Activated B cell treated with CpG ODN at 0.5 μM for 24 hours (primary cell): ENCODE data around the gene RIPOR3. TPM values are rescaled to one million over a fixed set of nuclear protein-coding genes. Genes with fewer than 3 reads are reported as not detected.

Source experiments
- ATAC-seq: fragments of 200-7000 bp; cut with Tn5 transposase; one replicate; pipeline ENCODE4 v1.10.0; 2021; ENCODE audit warnings: low read depth, mild to moderate bottlenecking, moderate library complexity
- CTCF ChIA-PET: fragments of 350-600 bp; sonication (Branson Sonifier 250); formaldehyde crosslinking; loops from one replicate; lab custom pipeline; 2021; ENCODE audit warnings: antibody characterized with exemption; lab: Charles Lee
- POLR2A ChIA-PET: fragments of 350-600 bp; sonication (Branson Sonifier 250); formaldehyde crosslinking; loops from one replicate; lab custom pipeline; 2021; ENCODE audit warnings: antibody characterized with exemption; lab: Charles Lee
- DNase-seq: peaks from one replicate; pipeline ENCODE4 v3.0.0; 2022
- H3K27ac Mint-ChIP-seq: one replicate; pipeline ENCODE4 v1.8.0; 2020; ENCODE audit warnings: mixed read lengths
- H3K27me3 Mint-ChIP-seq: one replicate; pipeline ENCODE4 v1.8.0; 2021; ENCODE audit warnings: mixed read lengths
- H3K36me3 Mint-ChIP-seq: one replicate; pipeline ENCODE4 v1.8.0; 2021; ENCODE audit warnings: low read depth, mixed read lengths
- H3K4me1 Mint-ChIP-seq: one replicate; pipeline ENCODE4 v1.8.0; 2021; ENCODE audit warnings: mixed read lengths
- H3K4me3 Mint-ChIP-seq: one replicate; pipeline ENCODE4 v1.8.0; 2020; ENCODE audit warnings: mild to moderate bottlenecking, mixed read lengths
- H3K9me3 Mint-ChIP-seq: one replicate; pipeline ENCODE4 v1.8.0; 2020; ENCODE audit warnings: mixed read lengths
- intact Hi-C: fragments of 100-400 bp; cut with micrococcal nuclease; formaldehyde crosslinking; loops from one replicate; pipeline ENCODE4 v1.15.1; 2024
- total RNA-seq: library from RNA; stranded (reverse); gene quantifications from 2 replicates; pipeline ENCODE4 v1.2.3, GENCODE V29; 2022
- TF ChIP-seq, protein P1 (sequence below): fragments of 200-600 bp; IDR thresholded peaks from one replicate; pipeline ENCODE4 v1.8.0; 2022; ENCODE audit warnings: antibody characterized with exemption, mild to moderate bottlenecking

Gene RIPOR3
- total RNA-seq, 1 donor from 2014 or later = not detected

DNA sequence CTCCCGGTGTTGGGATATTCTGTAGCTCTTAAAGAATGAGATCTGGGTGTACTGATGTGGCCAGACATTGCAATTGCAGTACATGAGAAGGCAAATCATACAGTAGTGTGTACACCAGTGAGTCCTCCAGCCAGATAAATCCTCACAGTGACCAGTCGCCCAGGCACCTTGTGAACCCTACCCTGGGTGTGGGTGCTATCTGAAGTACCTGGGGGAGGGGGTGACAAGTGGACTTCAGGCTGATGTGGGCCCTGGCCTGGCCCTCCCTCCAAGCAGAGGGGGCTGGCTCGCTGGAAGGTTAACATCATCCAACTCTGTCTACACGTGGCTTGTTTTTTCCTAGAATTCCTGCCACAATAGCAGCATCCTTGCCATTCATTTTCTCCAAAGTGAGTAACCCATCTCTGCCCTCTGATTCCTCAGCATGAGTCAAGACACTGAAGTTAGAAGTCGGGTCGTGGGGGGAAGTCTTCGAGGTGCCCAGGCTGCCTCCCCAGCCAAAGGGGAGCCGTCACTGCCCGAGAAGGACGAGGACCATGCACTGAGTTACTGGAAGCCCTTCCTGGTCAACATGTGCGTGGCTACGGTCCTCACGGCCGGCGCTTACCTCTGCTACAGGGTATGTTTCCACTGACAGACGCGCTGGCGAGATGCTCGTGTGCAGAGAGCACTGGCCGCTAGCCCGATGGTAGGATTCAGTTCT lies 110.3 kb downstream of the RIPOR3 start:
- CTCF ChIA-PET = interaction anchor here (1.2 to 2.3 kb wide), 3 partner anchors 76 to 117 kb away, joined by 3 to 17 read pairs (median 8); no protein-coding TSS in a partner anchor
- Mint-ChIP-seq H3K27ac (peak overlapping the region; percentile 53), H3K36me3 (peaks cover 91% of the 10 kb centered on the region), H3K4me3 (no peak overlapping the region), H3K9me3 (no peaks in the 10 kb centered on the region), H3K27me3 (no peaks in the 10 kb centered on the region), H3K4me1 (peaks cover 49% of the 10 kb centered on the region)
- POLR2A ChIA-PET = no interaction called here
- DNase-seq (no peak), ATAC-seq (no peak)
- intact Hi-C loops = no loop called here
- TF ChIP-seq, protein P1, sequence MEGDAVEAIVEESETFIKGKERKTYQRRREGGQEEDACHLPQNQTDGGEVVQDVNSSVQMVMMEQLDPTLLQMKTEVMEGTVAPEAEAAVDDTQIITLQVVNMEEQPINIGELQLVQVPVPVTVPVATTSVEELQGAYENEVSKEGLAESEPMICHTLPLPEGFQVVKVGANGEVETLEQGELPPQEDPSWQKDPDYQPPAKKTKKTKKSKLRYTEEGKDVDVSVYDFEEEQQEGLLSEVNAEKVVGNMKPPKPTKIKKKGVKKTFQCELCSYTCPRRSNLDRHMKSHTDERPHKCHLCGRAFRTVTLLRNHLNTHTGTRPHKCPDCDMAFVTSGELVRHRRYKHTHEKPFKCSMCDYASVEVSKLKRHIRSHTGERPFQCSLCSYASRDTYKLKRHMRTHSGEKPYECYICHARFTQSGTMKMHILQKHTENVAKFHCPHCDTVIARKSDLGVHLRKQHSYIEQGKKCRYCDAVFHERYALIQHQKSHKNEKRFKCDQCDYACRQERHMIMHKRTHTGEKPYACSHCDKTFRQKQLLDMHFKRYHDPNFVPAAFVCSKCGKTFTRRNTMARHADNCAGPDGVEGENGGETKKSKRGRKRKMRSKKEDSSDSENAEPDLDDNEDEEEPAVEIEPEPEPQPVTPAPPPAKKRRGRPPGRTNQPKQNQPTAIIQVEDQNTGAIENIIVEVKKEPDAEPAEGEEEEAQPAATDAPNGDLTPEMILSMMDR = no peak

DNA sequence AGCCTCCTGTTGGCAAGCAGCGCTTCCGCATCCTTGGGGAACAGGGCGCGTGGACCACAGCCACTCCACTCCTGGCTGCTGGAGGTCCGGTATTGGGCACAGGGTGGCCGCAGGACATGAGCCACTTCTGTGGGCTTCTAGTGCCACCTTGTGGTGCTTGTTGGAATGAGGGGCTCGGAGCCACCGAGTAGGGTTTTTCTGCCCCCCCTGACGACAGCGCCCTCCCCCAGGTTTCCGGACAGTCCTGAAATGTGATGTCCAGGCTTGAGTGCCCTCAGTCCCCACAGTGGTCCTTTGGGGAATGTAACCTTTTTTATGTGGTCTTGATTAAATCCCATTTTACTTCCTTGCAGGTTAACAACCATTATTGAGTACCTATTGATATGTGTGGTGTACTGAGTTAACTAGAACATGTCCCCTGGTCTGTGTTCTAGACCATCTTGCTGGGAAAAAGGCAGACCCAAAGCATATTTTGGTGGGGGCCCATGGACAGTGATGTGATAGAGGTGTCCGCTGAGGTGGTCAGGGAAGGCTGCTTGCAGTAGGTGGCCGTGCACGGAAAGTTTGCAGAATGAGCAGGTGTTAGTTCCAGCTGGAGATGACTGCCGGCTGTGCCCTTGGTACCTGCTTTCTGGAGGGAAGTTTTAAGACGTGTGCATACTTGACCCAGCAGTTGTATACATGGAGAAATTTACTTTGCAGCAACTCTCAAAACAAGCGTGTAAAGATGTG lies 111.2 kb downstream of the RIPOR3 start:
- H3K4me1 Mint-ChIP-seq = peaks cover 55% of the 10 kb centered on the region
- peak overlapping the region; percentile 53 for H3K27ac Mint-ChIP-seq
- intact Hi-C loops = no loop called here
- peak; percentile 54 for DNase-seq
- TF ChIP-seq, protein P1 = no peak
- H3K36me3 Mint-ChIP-seq = peaks cover 90% of the 10 kb centered on the region
- no peaks in the 10 kb centered on the region for H3K9me3 Mint-ChIP-seq
- ChIA-PET CTCF (interaction anchor here (0.8 to 2.3 kb wide), 10 partner anchors 11 to 397 kb away, joined by 3 to 17 read pairs (median 4); no protein-coding TSS in a partner anchor), POLR2A (interaction anchor here (1.5 to 61.9 kb wide), 2 partner anchors 66 to 390 kb away, joined by 6 to 1679 read pairs; partner anchors contain the start of genes CEBPB and PTPN1)
- no peaks in the 10 kb centered on the region for H3K27me3 Mint-ChIP-seq
- peak; percentile 33 for ATAC-seq
- H3K4me3 Mint-ChIP-seq = no peak overlapping the region

DNA sequence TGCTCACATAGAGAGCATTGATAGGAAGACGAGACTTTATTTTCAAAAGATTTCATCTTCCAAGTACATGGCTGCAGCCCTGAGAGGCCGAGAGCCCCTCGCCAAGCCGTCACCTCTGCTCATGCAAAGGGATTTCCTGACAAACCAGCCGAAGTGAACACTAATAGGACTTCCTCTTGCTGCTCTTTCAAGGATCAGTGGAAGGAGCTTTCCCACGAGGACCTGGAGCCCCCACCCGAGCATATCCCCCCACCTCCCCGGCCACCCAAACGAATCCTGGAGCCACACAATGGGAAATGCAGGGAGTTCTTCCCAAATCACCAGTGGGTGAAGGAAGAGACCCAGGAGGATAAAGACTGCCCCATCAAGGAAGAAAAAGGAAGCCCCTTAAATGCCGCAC lies 111.8 kb downstream of the RIPOR3 start:
- H3K4me1 Mint-ChIP-seq = peaks cover 53% of the 10 kb centered on the region
- H3K36me3 Mint-ChIP-seq = peaks cover 90% of the 10 kb centered on the region
- H3K27me3 Mint-ChIP-seq = no peaks in the 10 kb centered on the region
- ATAC-seq (no peak), DNase-seq (peak; percentile 3)
- no peak overlapping the region for H3K4me3 Mint-ChIP-seq
- POLR2A ChIA-PET = interaction anchor here (1.0 to 61.9 kb wide), 3 partner anchors 9 to 389 kb away, joined by 3 to 1679 read pairs (median 6); partner anchors contain the start of genes CEBPB and PTPN1
- no peak overlapping the region for H3K27ac Mint-ChIP-seq
- H3K9me3 Mint-ChIP-seq = no peaks in the 10 kb centered on the region
- intact Hi-C loops = loop anchor here (10.0 kb wide), 1 partner anchor 155 kb away; the partner anchor contains the start of gene PARD6B
- CTCF ChIA-PET = interaction anchor here (0.8 to 2.3 kb wide), 15 partner anchors 9 to 397 kb away, joined by 3 to 17 read pairs (median 4); no protein-coding TSS in a partner anchor
- TF ChIP-seq, protein P1 = no peak

DNA sequence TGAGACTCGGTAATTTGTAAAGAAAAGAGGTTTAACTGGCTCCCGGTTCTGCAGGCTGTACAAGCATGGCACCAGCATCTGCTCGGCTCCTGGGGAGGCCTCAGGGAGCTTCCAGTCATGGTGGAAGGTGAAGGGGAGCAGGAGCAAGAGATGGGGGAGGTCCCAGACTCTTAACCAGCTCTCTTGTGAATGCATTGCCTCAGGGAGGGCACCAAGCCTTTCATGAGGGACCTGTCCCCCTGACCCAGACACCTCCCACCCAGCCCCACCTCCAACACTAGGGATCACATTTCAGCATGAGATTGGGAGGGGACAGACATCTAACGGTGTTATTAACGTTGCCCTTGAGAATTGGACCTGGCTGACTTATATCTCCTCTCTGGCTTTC lies 112.6 kb downstream of the RIPOR3 start:
- peaks cover 55% of the 10 kb centered on the region for H3K4me1 Mint-ChIP-seq
- ATAC-seq = no peak
- intact Hi-C loops = loop anchor here (10.0 kb wide), 1 partner anchor 156 kb away; the partner anchor contains the start of gene PARD6B
- no peak overlapping the region for H3K4me3 Mint-ChIP-seq
- peaks cover 92% of the 10 kb centered on the region for H3K36me3 Mint-ChIP-seq
- TF ChIP-seq, protein P1 = no peak
- CTCF ChIA-PET = interaction anchor here (1.0 to 8.5 kb wide), 12 partner anchors 8 to 390 kb away, joined by 3 to 39 read pairs (median 5); no protein-coding TSS in a partner anchor
- DNase-seq = peak; percentile 6
- no peaks in the 10 kb centered on the region for H3K27me3 Mint-ChIP-seq
- H3K27ac Mint-ChIP-seq = peak overlapping the region; percentile 64
- POLR2A ChIA-PET = interaction anchor here (1.0 to 61.9 kb wide), 3 partner anchors 9 to 388 kb away, joined by 3 to 1679 read pairs (median 6); partner anchors contain the start of genes CEBPB and PTPN1
- no peaks in the 10 kb centered on the region for H3K9me3 Mint-ChIP-seq
